NCI-H2196 (cell line): ENCODE measurements around the gene AFMID.
"Not testable (repeated sequence)": the region's sequence is repeated elsewhere in the genome, so short reads cannot be mapped to it uniquely, and the experiment has no call there.

Experiments used
- DNase-seq: peaks from one replicate; lab custom pipeline; 2025; ENCODE audit not compliant: unreplicated experiment; lab: John Stamatoyannopoulos, UW

AFMID gene

DNA sequence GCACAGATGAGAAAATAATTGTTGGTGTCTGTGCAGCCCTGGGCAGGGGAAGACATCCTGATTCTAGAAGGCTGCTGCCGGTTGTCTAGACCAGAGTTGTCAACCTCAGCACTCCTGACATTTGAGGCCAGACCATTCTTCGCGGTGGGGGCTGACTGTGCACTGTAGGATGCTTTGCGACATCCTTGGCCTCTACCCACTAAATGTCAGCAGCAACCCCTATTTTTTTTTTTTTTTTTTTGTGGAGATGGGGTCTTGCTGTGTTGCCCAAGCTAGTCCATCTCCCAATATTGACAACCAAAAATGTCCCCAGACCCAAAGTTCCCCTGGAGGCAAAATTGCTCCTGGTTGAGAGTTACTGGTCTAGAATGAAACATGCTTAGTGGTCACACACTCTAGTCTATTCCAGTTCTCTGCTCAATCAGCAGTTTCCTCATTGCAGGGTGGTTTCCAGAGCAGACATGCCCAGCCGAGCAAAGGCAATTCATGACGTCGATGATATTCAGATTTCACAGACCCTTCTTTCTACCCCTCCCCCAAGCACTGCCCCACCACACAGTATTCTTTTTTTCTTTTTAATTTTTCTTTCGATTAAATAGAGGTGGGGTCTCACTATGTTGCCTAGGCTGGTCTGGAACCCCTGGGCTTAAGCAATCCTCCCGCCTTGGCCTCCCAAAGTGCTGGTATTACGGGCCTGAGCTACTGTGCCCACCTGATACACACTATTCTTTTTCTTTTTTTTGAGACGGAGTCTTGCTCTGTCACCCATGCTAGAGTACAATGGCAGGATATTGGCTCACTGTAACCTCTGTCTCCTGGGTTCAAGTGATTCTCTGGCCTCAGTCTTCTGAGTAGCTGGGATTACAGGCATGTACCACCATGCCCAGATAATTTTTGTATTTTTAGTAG, 32.0 kb upstream of the AFMID start:
- DNase-seq = no peak

DNA sequence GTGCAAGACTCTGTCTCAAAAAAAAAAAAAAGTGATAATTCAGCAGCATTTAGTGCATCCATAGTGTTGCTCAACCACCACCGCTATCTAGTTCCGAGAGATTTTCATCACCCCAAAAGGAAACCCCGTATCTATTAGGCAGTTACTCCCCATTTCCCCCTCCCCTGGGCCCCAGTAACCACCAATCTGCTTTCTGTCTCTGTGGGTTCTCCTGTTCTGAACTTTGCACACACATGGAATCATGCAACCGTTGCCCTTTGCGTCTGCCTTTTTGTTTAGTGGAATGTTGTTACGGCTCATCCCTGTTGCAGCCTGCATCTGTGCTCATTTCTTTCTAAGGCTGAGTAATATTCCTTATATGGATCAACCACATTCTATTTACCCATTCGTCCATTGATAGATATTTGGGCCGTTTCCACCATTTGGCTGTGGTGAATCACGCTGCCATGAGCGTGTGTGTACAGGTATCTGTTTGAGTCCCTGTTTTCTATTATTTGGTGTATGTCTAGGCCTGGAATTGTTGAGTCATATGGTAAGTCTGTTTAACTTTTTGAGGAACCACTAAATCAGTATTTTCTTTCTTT, 27.5 kb upstream of the AFMID start:
- DNase-seq = no peak

DNA sequence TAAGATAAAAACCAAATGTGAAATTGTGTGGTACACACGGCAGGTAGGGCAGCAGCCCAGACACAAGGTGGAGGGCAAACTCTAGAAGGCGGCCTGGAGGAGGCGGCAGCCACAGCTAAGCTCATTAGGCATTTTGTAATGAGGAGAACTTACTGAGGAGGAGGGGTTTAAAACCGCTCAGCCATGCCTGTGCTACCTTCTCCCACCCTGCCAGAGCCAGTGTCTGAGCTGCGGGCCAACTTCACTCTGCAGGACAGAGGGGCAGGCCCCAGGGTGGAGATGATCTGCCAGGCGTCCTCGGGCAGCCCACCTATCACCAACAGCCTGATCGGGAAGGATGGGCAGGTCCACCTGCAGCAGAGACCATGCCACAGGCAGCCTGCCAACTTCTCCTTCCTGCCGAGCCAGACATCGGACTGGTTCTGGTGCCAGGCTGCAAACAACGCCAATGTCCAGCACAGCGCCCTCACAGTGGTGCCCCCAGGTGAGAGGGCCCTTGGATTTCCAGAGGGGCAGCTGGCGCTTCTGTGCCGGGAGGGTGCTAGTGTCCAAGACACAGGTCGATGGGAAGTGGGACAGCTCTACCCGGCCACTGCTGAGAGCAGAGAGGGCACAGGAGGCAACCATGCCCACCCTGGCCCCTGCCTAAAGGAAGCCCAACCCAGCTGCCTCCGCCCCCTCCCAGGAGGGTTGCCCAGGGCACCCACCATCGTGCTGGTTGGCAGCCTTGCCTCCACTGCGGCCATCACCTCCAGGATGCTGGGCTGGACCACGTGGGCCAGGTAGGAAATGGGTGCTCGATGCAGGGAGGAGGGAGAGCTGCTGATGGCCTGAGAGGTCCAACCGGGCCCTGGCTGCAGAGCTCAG, 23.0 kb upstream of the AFMID start:
- peak; percentile 85 for DNase-seq

GRCh38 chr17:78164748-78165607, 22.2 kb upstream of the AFMID start:
- DNase-seq = no peak

DNA sequence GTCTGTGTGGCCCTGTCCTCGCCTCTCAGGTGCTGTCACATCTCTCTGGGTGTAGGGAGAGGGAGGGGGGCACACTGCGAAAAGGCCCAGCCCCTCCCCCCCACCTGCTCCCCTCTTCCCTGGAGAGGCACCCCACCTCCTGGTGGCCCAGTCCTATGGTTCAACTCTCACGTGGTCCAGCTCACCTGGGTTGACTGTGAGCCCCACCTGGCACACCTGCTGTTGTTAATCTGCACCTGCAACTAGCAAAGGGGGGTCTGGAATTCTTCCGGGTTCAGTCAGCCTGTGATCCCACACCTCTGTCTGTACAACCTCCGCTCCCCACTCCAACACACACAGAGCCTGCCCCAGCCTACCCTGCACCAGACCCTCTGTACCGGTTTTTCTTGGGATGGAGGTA, 20.7 kb upstream of the AFMID start:
- DNase-seq = no peak

- peak; percentile 96 for DNase-seq
Measured at GRCh38 chr17:78168242-78168902, 18.8 kb upstream of the AFMID start, which contains the start of gene SYNGR2. Gene SYNGR2, plus strand, starts transcription at chr17:78168581. Its CDS starts 36 bp downstream, at chr17:78168617.

- DNase-seq = peak; percentile 78
Measured at GRCh38 chr17:78168903-78169793, 18.0 kb upstream of the AFMID start.

- DNase-seq = no peak
Measured at GRCh38 chr17:78170692-78171590, 16.2 kb upstream of the AFMID start.

GRCh38 chr17:78171591-78172248, 15.4 kb upstream of the AFMID start:
- not testable (repeated sequence) for DNase-seq

DNA sequence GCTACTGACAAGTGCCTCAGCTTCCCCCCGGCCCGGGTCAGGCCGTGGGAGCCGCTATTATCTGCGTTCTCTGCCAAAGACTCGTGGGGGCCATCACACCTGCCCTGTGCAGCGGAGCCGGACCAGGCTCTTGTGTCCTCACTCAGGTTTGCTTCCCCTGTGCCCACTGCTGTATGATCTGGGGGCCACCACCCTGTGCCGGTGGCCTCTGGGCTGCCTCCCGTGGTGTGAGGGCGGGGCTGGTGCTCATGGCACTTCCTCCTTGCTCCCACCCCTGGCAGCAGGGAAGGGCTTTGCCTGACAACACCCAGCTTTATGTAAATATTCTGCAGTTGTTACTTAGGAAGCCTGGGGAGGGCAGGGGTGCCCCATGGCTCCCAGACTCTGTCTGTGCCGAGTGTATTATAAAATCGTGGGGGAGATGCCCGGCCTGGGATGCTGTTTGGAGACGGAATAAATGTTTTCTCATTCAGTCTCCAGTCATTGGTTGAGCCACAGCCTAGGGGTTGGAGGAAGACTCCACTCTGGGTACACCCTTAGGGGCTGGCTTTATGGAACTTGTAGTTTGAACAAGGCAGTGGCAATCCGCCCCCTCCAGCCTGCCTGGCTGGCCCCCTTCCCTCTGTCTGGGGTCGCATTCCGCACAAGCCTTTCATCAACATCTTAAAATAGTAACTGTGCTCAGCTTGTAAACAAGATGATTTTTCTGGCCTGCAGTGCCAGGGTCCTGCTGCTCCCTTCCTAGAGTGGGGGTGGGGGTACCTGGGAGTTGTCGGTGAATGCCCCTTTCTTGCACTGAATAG, 14.7 kb upstream of the AFMID start:
- DNase-seq = peak; percentile 52

GRCh38 chr17:78173097-78173715, 14.0 kb upstream of the AFMID start:
- DNase-seq = no peak

GRCh38 chr17:78174346-78174869, 12.8 kb upstream of the AFMID start:
- DNase-seq = peak; percentile 98

DNA sequence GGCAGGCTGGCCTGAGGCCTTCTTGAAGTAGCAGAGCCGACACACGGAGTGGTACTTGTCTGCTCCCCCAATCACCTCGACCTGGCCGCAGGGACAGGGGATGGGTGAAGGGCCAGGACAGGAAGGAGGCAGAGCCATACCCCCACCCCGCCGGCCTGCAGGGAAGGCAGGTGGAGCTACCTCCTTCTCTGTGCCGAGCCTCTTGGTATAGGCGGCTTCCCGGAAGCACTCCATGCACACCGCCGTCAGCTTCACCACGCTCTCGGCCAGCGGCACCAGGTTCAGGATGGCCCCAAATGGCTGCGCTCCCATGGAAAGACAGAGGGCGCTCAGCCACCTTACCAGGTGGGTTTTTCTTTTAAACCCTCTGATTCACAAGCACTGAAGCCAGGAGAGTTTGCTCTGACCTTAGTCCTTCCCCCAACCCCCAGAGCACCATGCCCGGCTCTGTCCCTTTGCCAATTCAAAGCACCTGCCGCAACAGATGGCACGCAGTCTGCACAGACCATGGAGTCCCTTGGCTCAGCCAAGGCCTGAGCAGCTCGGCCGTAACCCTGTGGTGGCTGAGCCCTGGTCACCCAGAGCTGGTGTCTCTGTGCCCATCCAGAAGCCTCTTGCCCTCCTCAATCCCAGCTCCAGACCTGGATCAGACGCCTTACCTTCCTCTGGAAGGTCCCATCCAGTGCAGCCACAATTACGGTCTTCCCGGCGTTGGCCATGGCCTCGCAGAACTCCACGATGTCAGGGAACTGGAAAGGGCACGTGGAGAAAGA, 12.1 kb upstream of the AFMID start:
- DNase-seq = peak; percentile 98

GRCh38 chr17:78175643-78175981, 11.6 kb upstream of the AFMID start:
- DNase-seq = no peak

GRCh38 chr17:78176548-78177025, 10.6 kb upstream of the AFMID start:
- DNase-seq = peak; percentile 46
